ENCODE measurements around the gene SOWAHD.
"Not testable (repeated sequence)": the region's sequence is repeated elsewhere in the genome, so short reads cannot be mapped to it uniquely, and the experiment has no call there.

SOWAHD gene

GRCh38 chrX:119759248-119759766 lies 919 bp downstream of the SOWAHD start:
- no peak for DNase-seq (ENCODE audit: low read depth)

GRCh38 chrX:119760026-119760877 lies 1.9 kb downstream of the SOWAHD start:
- DNase-seq (ENCODE audit: low read depth) = no peak

- no peak for DNase-seq (ENCODE audit: low read depth)
Measured at GRCh38 chrX:119762718-119763117, 4.3 kb downstream of the SOWAHD start.

- no peak for DNase-seq (ENCODE audit: low read depth)
Measured at GRCh38 chrX:119763181-119763580, 4.8 kb downstream of the SOWAHD start.

- DNase-seq (ENCODE audit: low read depth) = no peak
Measured at GRCh38 chrX:119763836-119764387, 5.5 kb downstream of the SOWAHD start.

GRCh38 chrX:119768436-119768835 lies 10.0 kb downstream of the SOWAHD start:
- not testable (repeated sequence) for DNase-seq (ENCODE audit: low read depth)

- DNase-seq (ENCODE audit: low read depth) = not testable (repeated sequence)
Measured at GRCh38 chrX:119769388-119769787, 11.0 kb downstream of the SOWAHD start.

GRCh38 chrX:119775517-119776238 lies 17.3 kb downstream of the SOWAHD start:
- no peak for DNase-seq (ENCODE audit: low read depth)

GRCh38 chrX:119778829-119779228 lies 20.4 kb downstream of the SOWAHD start:
- no peak for DNase-seq (ENCODE audit: low read depth)

- no peak for DNase-seq (ENCODE audit: low read depth)
Measured at GRCh38 chrX:119783026-119783425, 24.6 kb downstream of the SOWAHD start.

GRCh38 chrX:119784747-119785446 lies 26.5 kb downstream of the SOWAHD start:
- peak; percentile 20 for DNase-seq (ENCODE audit: low read depth)

GRCh38 chrX:119790977-119791436 lies 32.6 kb downstream of the SOWAHD start:
- peak; percentile 14 for DNase-seq (ENCODE audit: low read depth)

GRCh38 chrX:119791437-119792231 lies 33.2 kb downstream of the SOWAHD start, which contains the start of gene RPL39:
TSS of gene RPL39 (minus strand) at chrX:119791630. CDS start at chrX:119791576, 54 bp downstream.
- DNase-seq (ENCODE audit: low read depth) = peak; percentile 59

GRCh38 chrX:119801253-119802221 lies 43.1 kb downstream of the SOWAHD start:
- no peak for DNase-seq (ENCODE audit: low read depth)

GRCh38 chrX:119802546-119802945 lies 44.2 kb downstream of the SOWAHD start:
- no peak for DNase-seq (ENCODE audit: low read depth)

- not testable (repeated sequence) for DNase-seq (ENCODE audit: low read depth)
Measured at GRCh38 chrX:119808461-119808860, 50.1 kb downstream of the SOWAHD start.

- DNase-seq (ENCODE audit: low read depth) = no peak
Measured at GRCh38 chrX:119809185-119809666, 50.8 kb downstream of the SOWAHD start.

Measured in activated gamma-delta T cell treated with anti-CD3 and anti-CD28 coated beads, Interleukin-2, amount 50 U/mL, for 16 hours (primary cell).